HepG2 (cell line): ENCODE data around the gene HILPDA. TPM values are rescaled to one million over a fixed set of nuclear protein-coding genes. Genes with fewer than 3 reads are reported as not detected.

Experiments used
- ATF1 ChIP-seq: IDR thresholded peaks from 2 replicates; pipeline ENCODE4 v1.6.1; 2016; ENCODE audit warnings: mild to moderate bottlenecking, control low read depth
- ATRX ChIP-seq: sonication (generic); formaldehyde crosslinking; IDR thresholded peaks from 2 replicates; pipeline ENCODE4 v1.4.0; 2020; ENCODE audit warnings: missing genetic modification reagents, borderline replicate concordance
- CBX2 ChIP-seq, 2 experiments: fragments of 200-600 bp in 1 of 2; sonication (generic); formaldehyde crosslinking in 1 of 2; IDR thresholded peaks; 2 replicates each; pipeline versions ENCODE4 v1.7.0 to v1.8.1; 2018 to 2022; ENCODE audit warnings: low read depth in 2 of 2, low read length in 1 of 2, mild to moderate bottlenecking in 1 of 2, missing genetic modification reagents in 1 of 2
- CCDC6 ChIP-seq: sonication (generic); formaldehyde crosslinking; IDR thresholded peaks from 2 replicates; pipeline ENCODE4 v1.8.1; 2022; ENCODE audit warnings: mild to moderate bottlenecking, missing genetic modification reagents, moderate library complexity
- EHMT2 ChIP-seq: fragments of 200-600 bp; sonication (generic); IDR thresholded peaks from 2 replicates; pipeline ENCODE4 v1.7.0; 2017; ENCODE audit warnings: antibody characterized with exemption, low read depth, low read length, borderline replicate concordance
- HIVEP1 ChIP-seq: sonication (generic); formaldehyde crosslinking; IDR thresholded peaks from 2 replicates; pipeline ENCODE4 v1.4.0; 2020; ENCODE audit warnings: mild to moderate bottlenecking, missing genetic modification reagents
- HMG20A ChIP-seq: IDR thresholded peaks from 2 replicates; pipeline ENCODE4 v1.6.1; 2016; ENCODE audit warnings: borderline replicate concordance
- HNRNPK ChIP-seq: fragments of 200-400 bp; formaldehyde crosslinking; IDR thresholded peaks from 2 replicates; pipeline ENCODE4 v1.6.1; 2018; ENCODE audit warnings: low read length, low read depth, moderate library complexity, mild to moderate bottlenecking; ENCODE audit not compliant: poor library complexity, severe bottlenecking
- MATR3 ChIP-seq: sonication (generic); formaldehyde crosslinking; IDR thresholded peaks from 2 replicates; pipeline ENCODE4 v1.4.0; 2020; ENCODE audit warnings: missing genetic modification reagents
- NCOA1 ChIP-seq: sonication (generic); formaldehyde crosslinking; IDR thresholded peaks from 2 replicates; pipeline ENCODE4 v1.9.0; 2021; ENCODE audit warnings: missing genetic modification reagents
- NFIC ChIP-seq: IDR thresholded peaks from 2 replicates; pipeline ENCODE4 v1.6.1; 2012; ENCODE audit warnings: mild to moderate bottlenecking, low read length, inconsistent platforms
- NPAS2 ChIP-seq: sonication (generic); formaldehyde crosslinking; IDR thresholded peaks from 2 replicates; pipeline ENCODE4 v1.8.0; 2022; ENCODE audit warnings: mild to moderate bottlenecking, missing genetic modification reagents, borderline replicate concordance
- NR2F6 ChIP-seq, 2 experiments: IDR thresholded peaks; 2 replicates each; pipeline ENCODE4 v1.6.1; 2016; ENCODE audit warnings: antibody characterized with exemption in 1 of 2, mild to moderate bottlenecking in 1 of 2
- SALL2 ChIP-seq: sonication (generic); formaldehyde crosslinking; IDR thresholded peaks from 2 replicates; pipeline ENCODE4 v1.8.1; 2023; ENCODE audit warnings: mild to moderate bottlenecking, missing genetic modification reagents, inconsistent platforms
- SCMH1 ChIP-seq: sonication (generic); formaldehyde crosslinking; IDR thresholded peaks from 2 replicates; pipeline ENCODE4 v1.9.0; 2021; ENCODE audit warnings: missing genetic modification reagents, mild to moderate bottlenecking, borderline replicate concordance
- ZFP62 ChIP-seq: sonication (generic); formaldehyde crosslinking; IDR thresholded peaks from 2 replicates; pipeline ENCODE4 v1.4.0; 2020; ENCODE audit warnings: missing genetic modification reagents
- ZIK1 ChIP-seq: sonication (generic); formaldehyde crosslinking; IDR thresholded peaks from 2 replicates; pipeline ENCODE4 v1.5.0; 2020; ENCODE audit warnings: mild to moderate bottlenecking, low read depth, missing genetic modification reagents, borderline replicate concordance
- ZNF10 ChIP-seq: sonication (generic); formaldehyde crosslinking; IDR thresholded peaks from 2 replicates; pipeline ENCODE4 v1.4.0; 2020; ENCODE audit warnings: mild to moderate bottlenecking, low read depth, missing genetic modification reagents, borderline replicate concordance
- ZNF317 ChIP-seq: sonication (generic); formaldehyde crosslinking; IDR thresholded peaks from 2 replicates; pipeline ENCODE4 v1.5.0; 2020; ENCODE audit warnings: mild to moderate bottlenecking, missing genetic modification reagents
- ZNF547 ChIP-seq: sonication (generic); formaldehyde crosslinking; IDR thresholded peaks from 2 replicates; pipeline ENCODE4 v1.5.1; 2020; ENCODE audit warnings: mild to moderate bottlenecking, missing genetic modification reagents
- ZNF660 ChIP-seq: sonication (generic); formaldehyde crosslinking; IDR thresholded peaks from 2 replicates; pipeline ENCODE4 v1.5.1; 2020; ENCODE audit warnings: mild to moderate bottlenecking, low read depth, missing genetic modification reagents, borderline replicate concordance
- ZNF670 ChIP-seq: sonication (generic); formaldehyde crosslinking; IDR thresholded peaks from 2 replicates; pipeline ENCODE4 v1.8.0; 2022; ENCODE audit warnings: mild to moderate bottlenecking, missing genetic modification reagents, borderline replicate concordance
- ZSCAN31 ChIP-seq: sonication (generic); formaldehyde crosslinking; IDR thresholded peaks from 2 replicates; pipeline ENCODE4 v1.5.0; 2020; ENCODE audit warnings: low read depth, mild to moderate bottlenecking, missing genetic modification reagents
- polyA plus RNA-seq, 8 experiments: library from polyadenylated mRNA; depleted of rRNA in 3 of 8; stranded (reverse) in 7 of 8; unstranded in 1 of 8; fragments of >200 nt; fragmentation: Illumina TruSeq in 4 of 8; extraction: Trizol in 4 of 8; gene quantifications; 2 replicates each; pipeline versions ENCODE4 v1.2.1 to v1.2.3, GENCODE V29; 2011 to 2016; ENCODE audit warnings: low read depth in 4 of 8, missing spikeins in 1 of 8, mixed read lengths in 1 of 8; ENCODE audit not compliant: insufficient read depth in 1 of 8
- total RNA-seq, 5 experiments: library from RNA; depleted of rRNA; stranded (reverse); fragments of >200 nt; fragmentation: Illumina TruSeq; extraction: Trizol; gene quantifications; 2 replicates each; pipeline ENCODE4 v1.2.3, GENCODE V29; 2016; ENCODE audit warnings: low read depth in 1 of 5
- TF ChIP-seq, protein P1 (sequence below): IDR thresholded peaks from 2 replicates; pipeline ENCODE4 v1.6.1; 2018; ENCODE audit warnings: missing genetic modification reagents
- TF ChIP-seq, protein P2 (sequence below): sonication (generic); formaldehyde crosslinking; IDR thresholded peaks from 2 replicates; pipeline ENCODE4 v1.4.0; 2020; ENCODE audit warnings: missing genetic modification reagents, mild to moderate bottlenecking, borderline replicate concordance
- TF ChIP-seq, protein P3 (sequence below), 2 experiments: fragments of 450-650 bp in 1 of 2; sonication (generic) in 1 of 2; formaldehyde crosslinking; IDR thresholded peaks; 2 replicates each; pipeline versions ENCODE4 v1.5.0 to v1.8.0; 2020 to 2022; ENCODE audit warnings: mild to moderate bottlenecking in 1 of 2, missing genetic modification reagents in 1 of 2

The HILPDA gene
- total and polyA plus RNA-seq, 2 of the 13 experiments (the other 11 are each of a cell fraction or from before 2014, with no cell fraction given) = 11.1 to 44.0 TPM

GRCh38 chr7:128434413-128435326, 21.0 kb upstream of the HILPDA start (continued):
- TF ChIP-seq, protein P1, sequence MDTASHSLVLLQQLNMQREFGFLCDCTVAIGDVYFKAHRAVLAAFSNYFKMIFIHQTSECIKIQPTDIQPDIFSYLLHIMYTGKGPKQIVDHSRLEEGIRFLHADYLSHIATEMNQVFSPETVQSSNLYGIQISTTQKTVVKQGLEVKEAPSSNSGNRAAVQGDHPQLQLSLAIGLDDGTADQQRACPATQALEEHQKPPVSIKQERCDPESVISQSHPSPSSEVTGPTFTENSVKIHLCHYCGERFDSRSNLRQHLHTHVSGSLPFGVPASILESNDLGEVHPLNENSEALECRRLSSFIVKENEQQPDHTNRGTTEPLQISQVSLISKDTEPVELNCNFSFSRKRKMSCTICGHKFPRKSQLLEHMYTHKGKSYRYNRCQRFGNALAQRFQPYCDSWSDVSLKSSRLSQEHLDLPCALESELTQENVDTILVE (CRISPR knock-in tag) = no peak
- no peak for TF ChIP-seq ZIK1 (CRISPR knock-in tag)
- TF ChIP-seq ZNF10 (CRISPR knock-in tag) = no peak
- TF ChIP-seq, protein P2, sequence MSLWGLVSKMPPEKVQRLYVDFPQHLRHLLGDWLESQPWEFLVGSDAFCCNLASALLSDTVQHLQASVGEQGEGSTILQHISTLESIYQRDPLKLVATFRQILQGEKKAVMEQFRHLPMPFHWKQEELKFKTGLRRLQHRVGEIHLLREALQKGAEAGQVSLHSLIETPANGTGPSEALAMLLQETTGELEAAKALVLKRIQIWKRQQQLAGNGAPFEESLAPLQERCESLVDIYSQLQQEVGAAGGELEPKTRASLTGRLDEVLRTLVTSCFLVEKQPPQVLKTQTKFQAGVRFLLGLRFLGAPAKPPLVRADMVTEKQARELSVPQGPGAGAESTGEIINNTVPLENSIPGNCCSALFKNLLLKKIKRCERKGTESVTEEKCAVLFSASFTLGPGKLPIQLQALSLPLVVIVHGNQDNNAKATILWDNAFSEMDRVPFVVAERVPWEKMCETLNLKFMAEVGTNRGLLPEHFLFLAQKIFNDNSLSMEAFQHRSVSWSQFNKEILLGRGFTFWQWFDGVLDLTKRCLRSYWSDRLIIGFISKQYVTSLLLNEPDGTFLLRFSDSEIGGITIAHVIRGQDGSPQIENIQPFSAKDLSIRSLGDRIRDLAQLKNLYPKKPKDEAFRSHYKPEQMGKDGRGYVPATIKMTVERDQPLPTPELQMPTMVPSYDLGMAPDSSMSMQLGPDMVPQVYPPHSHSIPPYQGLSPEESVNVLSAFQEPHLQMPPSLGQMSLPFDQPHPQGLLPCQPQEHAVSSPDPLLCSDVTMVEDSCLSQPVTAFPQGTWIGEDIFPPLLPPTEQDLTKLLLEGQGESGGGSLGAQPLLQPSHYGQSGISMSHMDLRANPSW = no peak
- no peak for TF ChIP-seq ZSCAN31 (CRISPR knock-in tag)
- peak; percentile 29; the same call in 1 of the 2 replicates for TF ChIP-seq HMG20A (CRISPR knock-in tag)
- no peak for TF ChIP-seq CBX2 (IDR thresholded peaks at IDR 0.05; ENCODE audit: low read depth, low read length)
- TF ChIP-seq CBX2 (CRISPR knock-in tag; IDR thresholded peaks at IDR 0.05; ENCODE audit: low read depth) = no peak
- TF ChIP-seq EHMT2 = no peak
- no peak for TF ChIP-seq ATF1
- no peak for TF ChIP-seq SCMH1 (CRISPR knock-in tag)
- TF ChIP-seq HIVEP1 (CRISPR knock-in tag) = no peak
- TF ChIP-seq MATR3 = no peak
- no peak for TF ChIP-seq ZFP62 (CRISPR knock-in tag)
- TF ChIP-seq ZNF660 (CRISPR knock-in tag) = no peak
- TF ChIP-seq SALL2 = no peak
- no peak for TF ChIP-seq NFIC
- no peak for TF ChIP-seq ZNF547 (CRISPR knock-in tag)
- no peak for TF ChIP-seq ZNF317 (CRISPR knock-in tag)
- TF ChIP-seq HNRNPK = no peak
- 0 out of 2 replicates have a peak, but pooled peaks have one; percentile 13 for TF ChIP-seq NR2F6 (IDR thresholded peaks at IDR 0.05)
- no peak for TF ChIP-seq NR2F6 (CRISPR knock-in tag; IDR thresholded peaks at IDR 0.05)
- TF ChIP-seq NCOA1 = no peak
- TF ChIP-seq CCDC6 (CRISPR knock-in tag) = no peak
- no peak for TF ChIP-seq ATRX
- no peak for TF ChIP-seq NPAS2
- no peak for TF ChIP-seq ZNF670 (CRISPR knock-in tag)
- TF ChIP-seq, protein P3, sequence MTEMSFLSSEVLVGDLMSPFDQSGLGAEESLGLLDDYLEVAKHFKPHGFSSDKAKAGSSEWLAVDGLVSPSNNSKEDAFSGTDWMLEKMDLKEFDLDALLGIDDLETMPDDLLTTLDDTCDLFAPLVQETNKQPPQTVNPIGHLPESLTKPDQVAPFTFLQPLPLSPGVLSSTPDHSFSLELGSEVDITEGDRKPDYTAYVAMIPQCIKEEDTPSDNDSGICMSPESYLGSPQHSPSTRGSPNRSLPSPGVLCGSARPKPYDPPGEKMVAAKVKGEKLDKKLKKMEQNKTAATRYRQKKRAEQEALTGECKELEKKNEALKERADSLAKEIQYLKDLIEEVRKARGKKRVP (CRISPR knock-in tag; IDR thresholded peaks at IDR 0.05) = no peak
